Cardiac fibroblast (primary cell): ENCODE data around the gene TES.
A peak's percentile ranks its signal among the peaks of the same experiment; 100 is the strongest.

Experiments
- DNase-seq, 2 donors: peaks; one replicate each; pipeline versions ENCODE4 v3.0.0 to v3.0.0-alpha.2; 2010; ENCODE audit warnings: low read depth in 2 of 2
- H3K4me3 ChIP-seq, 2 donors: replicated peaks in 1 of 2; 1 replicate in 1 of 2; 2 replicates in 1 of 2; pipeline ENCODE4 v1.5.1; 2011; ENCODE audit warnings: low read depth in 2 of 2, low read length in 2 of 2, mild to moderate bottlenecking in 2 of 2, moderate library complexity in 1 of 2
- TF ChIP-seq, protein P1 (sequence below): IDR thresholded peaks from one replicate; pipeline ENCODE4 v1.5.1; 2011; ENCODE audit warnings: low read depth, mild to moderate bottlenecking, low read length, inconsistent platforms

TES gene

DNA sequence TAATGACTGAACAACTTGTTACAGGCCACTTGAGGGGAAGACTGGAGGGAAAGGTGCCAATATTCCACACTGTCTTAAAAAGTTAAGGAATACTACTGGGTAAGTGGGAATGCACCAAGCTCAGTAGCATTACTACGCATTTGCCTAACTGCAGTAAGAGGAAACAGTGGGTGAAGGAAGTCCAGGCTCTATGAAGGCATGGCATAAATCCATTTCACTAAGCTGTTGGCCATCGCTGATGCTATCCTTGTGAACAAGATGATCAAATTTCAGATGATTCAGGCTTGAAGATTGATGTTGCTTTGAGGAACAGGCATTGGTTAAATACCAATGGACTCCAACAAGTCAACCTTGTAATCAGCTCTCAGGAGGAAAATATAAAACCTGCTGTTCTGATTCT lies 44.2 kb upstream of the TES start:
- TF ChIP-seq, protein P1, sequence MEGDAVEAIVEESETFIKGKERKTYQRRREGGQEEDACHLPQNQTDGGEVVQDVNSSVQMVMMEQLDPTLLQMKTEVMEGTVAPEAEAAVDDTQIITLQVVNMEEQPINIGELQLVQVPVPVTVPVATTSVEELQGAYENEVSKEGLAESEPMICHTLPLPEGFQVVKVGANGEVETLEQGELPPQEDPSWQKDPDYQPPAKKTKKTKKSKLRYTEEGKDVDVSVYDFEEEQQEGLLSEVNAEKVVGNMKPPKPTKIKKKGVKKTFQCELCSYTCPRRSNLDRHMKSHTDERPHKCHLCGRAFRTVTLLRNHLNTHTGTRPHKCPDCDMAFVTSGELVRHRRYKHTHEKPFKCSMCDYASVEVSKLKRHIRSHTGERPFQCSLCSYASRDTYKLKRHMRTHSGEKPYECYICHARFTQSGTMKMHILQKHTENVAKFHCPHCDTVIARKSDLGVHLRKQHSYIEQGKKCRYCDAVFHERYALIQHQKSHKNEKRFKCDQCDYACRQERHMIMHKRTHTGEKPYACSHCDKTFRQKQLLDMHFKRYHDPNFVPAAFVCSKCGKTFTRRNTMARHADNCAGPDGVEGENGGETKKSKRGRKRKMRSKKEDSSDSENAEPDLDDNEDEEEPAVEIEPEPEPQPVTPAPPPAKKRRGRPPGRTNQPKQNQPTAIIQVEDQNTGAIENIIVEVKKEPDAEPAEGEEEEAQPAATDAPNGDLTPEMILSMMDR: no peak
- no peak for DNase-seq
- no peak overlapping the region for H3K4me3 ChIP-seq

DNA sequence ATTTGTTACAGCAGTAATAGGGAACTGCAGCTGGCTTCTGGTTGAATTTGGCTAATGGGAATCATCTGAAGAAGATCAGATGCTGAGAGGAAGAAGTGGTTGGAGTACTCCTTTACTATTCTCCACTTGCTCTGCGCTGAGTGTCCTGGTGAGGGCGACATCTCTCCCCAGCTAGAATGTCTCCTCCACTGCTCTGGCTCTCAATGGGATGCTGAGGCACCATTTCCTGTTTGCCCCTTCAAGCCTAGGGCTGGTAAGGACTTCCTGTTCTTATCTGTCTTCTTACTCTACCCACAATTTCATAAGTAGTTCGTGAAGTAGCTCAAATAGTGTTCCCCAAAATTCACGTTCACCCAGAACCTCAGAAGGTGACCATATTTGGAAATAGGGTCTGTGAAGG lies 43.2 kb upstream of the TES start:
- DNase-seq: no peak
- TF ChIP-seq, protein P1: peak; percentile 17
- no peak overlapping the region for H3K4me3 ChIP-seq

DNA sequence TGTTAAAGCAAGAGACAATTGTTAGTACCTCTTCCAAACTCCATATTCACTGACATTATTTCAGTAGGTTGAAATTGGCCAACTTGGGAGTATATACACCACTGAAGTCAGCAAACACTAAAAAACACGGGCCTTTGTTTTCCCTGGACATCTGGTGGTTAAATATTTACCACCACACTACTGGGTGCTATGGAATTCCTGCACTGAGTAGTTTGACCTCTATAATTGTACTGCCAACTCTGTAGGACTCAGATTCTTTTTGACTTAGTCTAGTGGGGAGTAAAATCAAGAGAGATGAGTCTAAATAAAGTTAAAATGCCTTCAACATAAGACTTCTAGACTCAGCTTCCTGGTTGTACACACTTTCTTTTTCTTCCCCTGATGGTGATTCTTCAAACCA lies 41.3 kb upstream of the TES start:
- H3K4me3 ChIP-seq: no peak overlapping the region
- DNase-seq: peak; percentile 38 to 74
- TF ChIP-seq, protein P1: no peak

DNA sequence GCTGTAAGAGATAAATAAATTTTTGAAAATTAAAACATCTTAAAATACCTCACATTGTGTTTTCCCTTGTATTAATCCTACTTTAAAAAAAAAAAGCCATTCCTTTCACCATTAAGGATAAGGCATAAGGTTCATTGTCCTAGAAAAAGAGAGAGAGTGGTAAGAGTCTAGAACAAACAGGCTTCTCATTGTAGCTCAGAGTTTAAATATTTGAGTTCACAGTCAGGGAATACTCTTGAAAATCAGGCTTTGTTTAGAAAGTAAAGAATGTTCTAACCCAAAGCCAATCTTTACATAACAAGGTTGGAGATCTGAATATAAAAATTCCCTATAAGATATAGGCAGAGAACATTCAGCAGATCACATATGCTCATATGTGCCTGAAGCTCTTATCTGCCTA lies 40.2 kb upstream of the TES start:
- DNase-seq: no peak
- TF ChIP-seq, protein P1: no peak
- H3K4me3 ChIP-seq: no peak overlapping the region

DNA sequence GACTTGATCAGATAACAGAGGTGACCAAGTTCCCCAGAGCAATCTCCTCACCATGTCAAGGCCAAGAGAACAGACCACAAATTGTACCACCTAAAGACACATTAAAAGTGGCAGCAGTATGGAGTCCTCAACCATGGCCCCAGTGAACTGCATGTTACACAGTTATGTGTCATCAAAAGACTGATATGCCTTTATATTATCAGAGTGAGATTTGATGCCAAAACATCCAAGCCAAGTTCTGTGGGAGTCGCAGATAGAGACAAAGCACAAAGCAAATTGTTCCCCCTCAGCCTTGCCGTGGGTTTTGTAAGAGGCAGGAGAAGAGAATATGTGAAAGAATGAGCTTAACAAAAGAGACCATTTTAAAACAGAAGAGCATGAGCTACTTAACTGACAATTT lies 39.2 kb upstream of the TES start:
- TF ChIP-seq, protein P1: no peak
- DNase-seq: peak in 1 of 2 donors; percentile 18
- no peak overlapping the region for H3K4me3 ChIP-seq

DNA sequence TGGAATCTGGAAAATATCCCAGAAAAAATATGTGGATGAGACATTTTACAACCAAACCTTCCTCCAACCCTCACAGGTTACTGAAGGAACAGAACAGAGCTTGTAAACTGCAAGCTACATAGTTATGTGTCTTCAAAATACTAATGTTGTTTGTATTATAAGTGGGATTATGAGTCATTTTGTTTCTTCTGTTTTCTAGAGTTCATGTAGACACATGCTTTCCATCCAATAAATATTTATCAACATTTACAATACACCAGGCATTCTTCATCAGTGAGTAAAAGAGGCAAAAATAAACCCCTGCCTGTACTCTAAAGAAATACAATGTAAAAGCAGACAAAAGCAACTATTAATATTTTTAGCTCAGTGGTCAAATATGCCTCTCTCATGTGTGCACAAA lies 38.0 kb upstream of the TES start:
- no peak overlapping the region for H3K4me3 ChIP-seq
- DNase-seq: peak in 1 of 2 donors; percentile 38
- TF ChIP-seq, protein P1: no peak
